AG04450 (cell line): ENCODE results near the gene ADAM10. TPM values are rescaled to one million over a fixed set of nuclear protein-coding genes. Genes with fewer than 3 reads are reported as not detected.

Experiments
- CTCF ChIA-PET: fragments of 300-600, 350-600 bp; formaldehyde crosslinking; extraction: SDS; loops from one replicate; lab custom pipeline; 2022; ENCODE audit warnings: antibody characterized with exemption, inconsistent platforms; lab: Charles Lee
- POLR2A ChIA-PET: fragments of 350-600 bp; formaldehyde crosslinking; extraction: SDS; loops from one replicate; lab custom pipeline; 2021; ENCODE audit warnings: antibody characterized with exemption, inconsistent platforms; lab: Yijun Ruan, JAX
- DNase-seq: peaks from one replicate; pipeline ENCODE4 v3.0.0-alpha.2; 2011; ENCODE audit warnings: low read depth, low spot score
- H3K27ac ChIP-seq: one replicate; pipeline ENCODE4 v1.5.1; 2012; ENCODE audit warnings: low read depth, low read length, control low read depth
- H3K27me3 ChIP-seq: one replicate; pipeline ENCODE4 v1.6.0; 2012; ENCODE audit warnings: low read length; ENCODE audit not compliant: control insufficient read depth, insufficient read depth
- H3K4me3 ChIP-seq: 2 replicates; pipeline ENCODE4 v1.5.1; 2011; ENCODE audit warnings: mild to moderate bottlenecking, low read depth, low read length, control low read depth
- H3K9me3 ChIP-seq: 2 replicates; pipeline ENCODE4 v1.5.1; 2012; ENCODE audit warnings: low read length; ENCODE audit not compliant: control insufficient read depth, insufficient read depth
- CTCF ChIP-seq: IDR thresholded peaks from 2 replicates; pipeline ENCODE4 v1.5.1; 2011; ENCODE audit warnings: low read depth, low read length, control low read depth, inconsistent platforms
- polyA plus RNA-seq: library from polyadenylated mRNA; depleted of rRNA; stranded (reverse); fragments of >200 nt; gene quantifications from 2 replicates; pipeline ENCODE4 v1.2.3, GENCODE V29; 2011

ADAM10 gene
- polyA plus RNA-seq, 1 experiment: 220 TPM

- CTCF ChIA-PET: no interaction called here
Measured at GRCh38 chr15:58598829-58599210, 150.7 kb downstream of the ADAM10 start.

DNA sequence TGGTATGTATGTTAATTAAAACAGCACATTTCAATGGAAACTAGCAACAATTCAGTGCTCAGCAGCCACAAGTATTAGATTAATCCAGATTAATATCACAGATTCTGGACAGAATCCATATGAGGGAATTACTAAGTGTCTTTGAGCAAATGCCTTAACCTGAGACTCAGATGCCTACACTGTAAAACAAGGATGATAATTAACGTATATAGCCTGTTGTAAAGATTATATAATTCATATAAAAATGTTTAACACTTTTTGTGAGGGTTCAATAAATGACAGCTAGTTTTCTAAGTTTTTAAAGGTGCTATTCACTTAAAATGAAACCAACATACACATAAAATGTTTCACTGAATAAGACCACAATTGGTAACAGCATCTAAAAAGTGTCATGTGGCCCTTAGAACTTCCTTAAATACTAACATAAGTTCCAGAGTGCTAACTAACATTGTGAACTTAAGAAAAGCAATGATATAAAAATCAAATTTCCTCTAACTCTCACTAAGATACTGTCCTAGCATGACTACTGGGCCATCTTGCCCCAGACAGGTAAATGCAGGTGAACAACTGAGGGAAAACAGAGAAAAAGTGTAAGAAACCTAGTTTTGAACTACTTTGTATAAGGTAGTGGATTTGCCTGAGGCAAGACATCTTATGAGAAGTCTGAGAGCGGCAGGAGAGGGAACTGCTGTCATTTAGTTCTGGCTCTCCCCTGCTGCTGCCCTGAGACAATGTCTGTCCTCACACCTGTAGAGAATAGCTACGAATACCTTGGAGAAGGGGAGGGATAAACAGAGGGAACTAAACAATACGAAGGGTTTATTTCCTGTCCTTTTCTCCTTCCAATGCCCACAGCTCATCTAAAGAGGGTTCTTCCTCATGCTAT, 151.3 kb downstream of the ADAM10 start:
- no peaks in the 10 kb centered on the region for H3K27me3 ChIP-seq
- ChIA-PET POLR2A (no interaction called here), CTCF (no interaction called here)
- no peaks in the 10 kb centered on the region for H3K9me3 ChIP-seq
- no peak for TF ChIP-seq CTCF
- DNase-seq: no peak
- H3K4me3 ChIP-seq: no peak overlapping the region
- H3K27ac ChIP-seq: no peak overlapping the region

More at GRCh38 chr15:58598829-58599210, 150.7 kb downstream of the ADAM10 start:
- POLR2A ChIA-PET: no interaction called here
- Histone ChIP-seq H3K27me3 (no peaks in the 10 kb centered on the region), H3K9me3 (no peaks in the 10 kb centered on the region), H3K4me3 (no peak overlapping the region), H3K27ac (no peak overlapping the region)
- no peak for DNase-seq
- TF ChIP-seq CTCF: no peak

- no peaks in the 10 kb centered on the region for H3K27me3 ChIP-seq
- POLR2A ChIA-PET: no interaction called here
- no peak for TF ChIP-seq CTCF
- CTCF ChIA-PET: no interaction called here
- no peaks in the 10 kb centered on the region for H3K9me3 ChIP-seq
- no peak overlapping the region for H3K4me3 ChIP-seq
- no peak for DNase-seq
- H3K27ac ChIP-seq: no peak overlapping the region
Measured at GRCh38 chr15:58595516-58596263, 153.8 kb downstream of the ADAM10 start.

DNA sequence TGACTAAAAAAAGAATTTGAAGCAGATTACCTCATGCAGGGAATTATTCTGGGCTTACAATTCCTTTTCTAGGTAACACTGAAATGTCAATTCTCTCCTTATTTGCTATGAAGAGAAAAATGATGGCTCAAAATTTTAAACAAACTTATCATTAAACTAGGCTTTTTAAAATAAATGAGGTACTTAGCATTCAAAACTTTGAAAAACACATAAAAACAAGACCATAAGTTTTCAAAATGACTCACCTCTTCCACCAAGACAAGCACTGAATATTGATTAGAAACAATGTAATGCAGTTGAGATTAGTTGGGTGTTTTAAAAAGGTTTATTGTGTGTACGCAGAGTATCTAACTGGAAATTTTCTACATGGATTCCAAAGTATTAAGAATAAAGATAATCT, 154.6 kb downstream of the ADAM10 start:
- no peak overlapping the region for H3K4me3 ChIP-seq
- H3K27ac ChIP-seq: no peak overlapping the region
- POLR2A ChIA-PET: no interaction called here
- CTCF ChIA-PET: interaction anchor here (0.5 kb wide), 1 partner anchor 125 kb away, joined by 3 read pairs; no protein-coding TSS in a partner anchor
- H3K27me3 ChIP-seq: no peaks in the 10 kb centered on the region
- TF ChIP-seq CTCF: no peak
- no peaks in the 10 kb centered on the region for H3K9me3 ChIP-seq
- DNase-seq: no peak

GRCh38 chr15:58593870-58594269, 155.6 kb downstream of the ADAM10 start:
- Histone ChIP-seq H3K27me3 (no peaks in the 10 kb centered on the region), H3K9me3 (no peaks in the 10 kb centered on the region), H3K27ac (no peak overlapping the region), H3K4me3 (no peak overlapping the region)
- no peak for DNase-seq
- ChIA-PET CTCF (interaction anchor here (0.6 kb wide), 1 partner anchor 277 kb away, joined by 3 read pairs; no protein-coding TSS in a partner anchor), POLR2A (no interaction called here)
- no peak for TF ChIP-seq CTCF
